B cell (primary cell): Measurements from ENCODE around the gene LRRC4C.

Experiments
- EZH2 ChIP-seq: IDR thresholded peaks from 2 replicates; pipeline ENCODE4 v1.6.1; 2012; ENCODE audit warnings: borderline replicate concordance, low read depth, mild to moderate bottlenecking, moderate library complexity, low read length; ENCODE audit not compliant: insufficient read depth, poor library complexity, severe bottlenecking
- TF ChIP-seq, protein P1 (sequence below): fragments of 200-600 bp; IDR thresholded peaks from one replicate; pipeline ENCODE4 v1.8.0; 2022; ENCODE audit warnings: antibody characterized with exemption, mild to moderate bottlenecking

DNA sequence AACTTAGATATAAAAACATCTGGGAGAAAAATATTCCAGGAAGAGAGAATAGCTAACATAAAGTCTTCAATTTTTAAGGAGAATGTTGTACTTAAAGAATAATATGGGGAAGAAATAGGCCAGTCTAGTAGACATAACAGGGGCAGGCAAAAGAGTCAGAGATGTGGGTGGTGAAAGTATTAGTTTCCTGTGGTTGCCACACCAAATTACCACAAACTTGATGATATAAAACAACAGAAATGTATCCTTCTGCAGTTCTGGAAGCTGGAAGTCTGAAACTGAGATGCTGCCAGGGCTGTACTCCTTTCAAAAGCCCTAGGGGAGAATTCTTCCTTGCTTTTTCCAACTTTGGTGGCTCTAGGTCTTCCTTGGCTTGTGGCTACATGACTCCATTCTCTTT lies 1309.7 kb downstream of the LRRC4C start:
- TF ChIP-seq, protein P1, sequence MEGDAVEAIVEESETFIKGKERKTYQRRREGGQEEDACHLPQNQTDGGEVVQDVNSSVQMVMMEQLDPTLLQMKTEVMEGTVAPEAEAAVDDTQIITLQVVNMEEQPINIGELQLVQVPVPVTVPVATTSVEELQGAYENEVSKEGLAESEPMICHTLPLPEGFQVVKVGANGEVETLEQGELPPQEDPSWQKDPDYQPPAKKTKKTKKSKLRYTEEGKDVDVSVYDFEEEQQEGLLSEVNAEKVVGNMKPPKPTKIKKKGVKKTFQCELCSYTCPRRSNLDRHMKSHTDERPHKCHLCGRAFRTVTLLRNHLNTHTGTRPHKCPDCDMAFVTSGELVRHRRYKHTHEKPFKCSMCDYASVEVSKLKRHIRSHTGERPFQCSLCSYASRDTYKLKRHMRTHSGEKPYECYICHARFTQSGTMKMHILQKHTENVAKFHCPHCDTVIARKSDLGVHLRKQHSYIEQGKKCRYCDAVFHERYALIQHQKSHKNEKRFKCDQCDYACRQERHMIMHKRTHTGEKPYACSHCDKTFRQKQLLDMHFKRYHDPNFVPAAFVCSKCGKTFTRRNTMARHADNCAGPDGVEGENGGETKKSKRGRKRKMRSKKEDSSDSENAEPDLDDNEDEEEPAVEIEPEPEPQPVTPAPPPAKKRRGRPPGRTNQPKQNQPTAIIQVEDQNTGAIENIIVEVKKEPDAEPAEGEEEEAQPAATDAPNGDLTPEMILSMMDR, result no peak
- TF ChIP-seq EZH2, result no peak
